ENCODE results near the gene SSBP3. TPM values are rescaled to one million over a fixed set of nuclear protein-coding genes. Genes with fewer than 3 reads are reported as not detected.

The SSBP3 gene
- polyA plus RNA-seq, 4 donors: 117 to 130 (median 126) TPM

DNA sequence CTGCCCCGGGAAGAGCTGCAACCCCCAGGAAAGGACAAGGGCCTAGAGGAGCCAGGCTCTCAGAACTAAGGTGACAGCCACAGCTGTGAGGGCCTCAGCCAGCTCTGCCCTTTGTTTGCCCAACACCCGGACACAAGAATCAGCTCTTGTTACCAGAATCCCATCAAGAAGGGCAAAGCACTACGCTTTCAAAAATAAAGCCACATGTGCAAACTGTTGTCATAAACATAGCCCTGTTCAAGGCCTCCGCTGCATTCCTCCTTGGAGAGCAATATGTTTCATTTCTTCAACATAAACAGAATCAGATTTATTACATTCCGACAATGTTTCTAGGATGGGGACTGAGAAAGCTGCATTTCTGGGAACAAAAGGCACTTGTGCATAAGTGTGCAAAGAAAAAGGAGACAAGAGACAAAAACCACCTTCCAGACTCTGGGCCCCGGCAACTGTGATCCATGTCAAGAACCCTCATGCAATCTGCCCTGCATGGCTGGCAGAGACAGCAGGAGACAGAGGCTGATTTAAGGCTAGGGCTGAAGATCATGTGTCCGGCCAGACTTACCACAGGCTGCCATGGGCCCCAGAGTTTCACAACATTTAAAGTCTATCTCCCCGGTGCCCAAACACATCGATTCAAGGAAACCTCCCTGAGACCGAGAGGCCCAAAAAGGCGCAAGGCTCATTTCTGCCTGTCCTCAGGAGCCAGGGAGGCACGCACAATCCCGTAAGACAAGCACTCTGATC, 71.0 kb downstream of the SSBP3 start:
- no peak for DNase-seq (ENCODE audit: low read depth in 4 of 4, low spot score in 3 of 4)

- DNase-seq (ENCODE audit: low read depth in 4 of 4, low spot score in 3 of 4): no peak
Measured at GRCh38 chr1:54332781-54333585, 73.2 kb downstream of the SSBP3 start.

GRCh38 chr1:54331843-54332463, 74.2 kb downstream of the SSBP3 start:
- DNase-seq (ENCODE audit: low read depth in 4 of 4, low spot score in 3 of 4): no peak

- no peak for DNase-seq (ENCODE audit: low read depth in 4 of 4, low spot score in 3 of 4)
Measured at GRCh38 chr1:54331091-54331772, 75.0 kb downstream of the SSBP3 start.

GRCh38 chr1:54329312-54330003, 76.7 kb downstream of the SSBP3 start:
- no peak for DNase-seq (ENCODE audit: low read depth in 4 of 4, low spot score in 3 of 4)

- DNase-seq (ENCODE audit: low read depth in 4 of 4, low spot score in 3 of 4): no peak
Measured at GRCh38 chr1:54328066-54328636, 78.0 kb downstream of the SSBP3 start.

- no peak for DNase-seq (ENCODE audit: low read depth in 4 of 4, low spot score in 3 of 4)
Measured at GRCh38 chr1:54327386-54328065, 78.7 kb downstream of the SSBP3 start.

GRCh38 chr1:54326543-54327385, 79.4 kb downstream of the SSBP3 start:
- no peak for DNase-seq (ENCODE audit: low read depth in 4 of 4, low spot score in 3 of 4)

DNA sequence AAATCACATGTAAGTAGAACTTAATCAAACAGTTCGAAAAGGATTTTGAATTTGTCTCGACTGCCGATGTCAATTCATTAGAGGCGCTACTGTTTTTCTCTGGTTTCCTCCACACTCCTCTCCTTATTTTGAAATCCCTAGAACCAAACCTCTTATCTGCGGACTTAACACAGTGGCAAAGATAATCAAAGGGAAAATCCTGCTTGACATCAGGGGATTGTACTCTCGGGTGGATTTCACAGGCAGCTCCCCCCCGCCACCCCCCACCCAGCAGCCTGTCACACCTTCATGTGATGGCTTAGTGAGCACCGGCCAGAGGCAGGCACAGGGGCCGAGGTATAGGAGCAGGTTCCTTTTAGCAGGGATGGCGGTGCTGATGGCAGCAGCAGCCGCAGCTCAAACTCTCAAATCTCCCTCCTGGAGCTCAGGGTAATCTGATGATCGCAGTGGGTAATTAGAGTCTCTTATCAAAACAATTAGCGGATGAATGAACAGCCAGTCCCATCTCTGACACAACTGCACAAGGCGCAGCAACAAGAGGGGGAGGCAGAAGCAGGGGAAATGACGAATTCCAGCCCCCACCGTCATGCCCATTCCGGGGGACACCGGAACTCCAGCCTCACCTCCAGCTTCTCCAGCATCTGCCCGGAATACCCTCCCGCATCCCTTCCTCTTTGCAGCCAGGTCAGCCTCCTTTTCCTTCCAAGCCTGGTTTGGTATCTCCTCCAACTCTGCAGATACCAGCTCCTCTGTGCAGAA, 80.3 kb downstream of the SSBP3 start:
- DNase-seq (ENCODE audit: low read depth in 4 of 4, low spot score in 3 of 4): no peak

DNA sequence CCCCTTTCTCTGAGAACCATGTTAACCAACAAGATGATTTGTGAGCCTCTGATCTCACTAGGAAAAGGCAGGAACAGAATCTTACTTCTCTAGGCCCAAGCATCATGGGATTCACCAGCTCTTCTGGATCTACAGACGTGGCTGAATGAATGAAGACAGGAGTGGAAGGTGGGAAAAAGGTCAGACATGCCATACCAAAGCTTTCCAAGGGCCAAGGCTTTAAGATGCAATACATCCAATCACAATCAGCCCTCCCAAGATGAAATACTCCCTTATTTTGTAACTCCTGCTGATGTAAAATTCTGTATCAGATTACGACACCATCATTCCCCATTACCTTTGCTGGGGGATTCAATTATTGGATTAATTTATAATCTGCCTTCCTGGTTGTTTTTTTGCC, 80.9 kb downstream of the SSBP3 start:
- no peak for DNase-seq (ENCODE audit: low read depth in 4 of 4, low spot score in 3 of 4)

GRCh38 chr1:54324251-54325140, 81.7 kb downstream of the SSBP3 start:
- peak in 1 of 4 donors; percentile 62 for DNase-seq (ENCODE audit: low read depth in 4 of 4, low spot score in 3 of 4)

DNA sequence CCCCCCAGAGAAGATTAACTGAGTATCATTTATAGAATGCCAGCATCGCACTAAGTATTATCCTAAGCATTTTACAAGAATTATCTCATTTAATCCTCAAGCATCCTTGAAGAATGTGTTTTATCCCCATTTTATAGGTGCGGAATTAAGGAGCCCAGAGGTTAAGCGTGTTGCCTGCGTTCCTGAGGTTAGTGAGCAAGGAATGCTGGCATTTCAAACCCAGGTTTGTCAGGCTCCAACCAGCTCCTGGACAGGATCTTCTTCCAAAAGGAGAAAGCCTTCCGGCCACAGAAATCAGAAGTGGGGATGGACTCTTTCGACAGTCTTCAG, 82.3 kb downstream of the SSBP3 start:
- DNase-seq (ENCODE audit: low read depth in 4 of 4, low spot score in 3 of 4): no peak

DNA sequence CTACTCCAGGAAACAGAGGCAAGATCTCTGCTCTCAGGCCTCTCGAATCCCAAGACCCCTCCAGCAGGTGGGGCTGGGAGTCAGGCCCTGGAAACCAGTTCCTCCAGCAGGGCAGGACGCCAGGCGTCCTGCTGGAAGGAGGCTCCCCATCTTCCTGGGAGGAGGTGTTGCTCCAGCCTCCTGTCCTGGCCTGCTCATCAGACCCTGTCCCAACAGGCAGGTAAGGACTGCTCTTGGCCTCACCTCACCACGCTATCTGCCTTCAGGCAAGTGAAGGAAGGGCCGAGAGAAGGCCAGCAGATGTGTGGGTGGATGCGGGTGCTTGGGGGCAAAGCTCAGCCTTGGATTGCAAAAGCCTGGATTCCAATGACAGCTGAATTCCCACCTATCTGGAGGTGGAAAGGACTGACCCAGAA, 82.9 kb downstream of the SSBP3 start:
- no peak for DNase-seq (ENCODE audit: low read depth in 4 of 4, low spot score in 3 of 4)

DNA sequence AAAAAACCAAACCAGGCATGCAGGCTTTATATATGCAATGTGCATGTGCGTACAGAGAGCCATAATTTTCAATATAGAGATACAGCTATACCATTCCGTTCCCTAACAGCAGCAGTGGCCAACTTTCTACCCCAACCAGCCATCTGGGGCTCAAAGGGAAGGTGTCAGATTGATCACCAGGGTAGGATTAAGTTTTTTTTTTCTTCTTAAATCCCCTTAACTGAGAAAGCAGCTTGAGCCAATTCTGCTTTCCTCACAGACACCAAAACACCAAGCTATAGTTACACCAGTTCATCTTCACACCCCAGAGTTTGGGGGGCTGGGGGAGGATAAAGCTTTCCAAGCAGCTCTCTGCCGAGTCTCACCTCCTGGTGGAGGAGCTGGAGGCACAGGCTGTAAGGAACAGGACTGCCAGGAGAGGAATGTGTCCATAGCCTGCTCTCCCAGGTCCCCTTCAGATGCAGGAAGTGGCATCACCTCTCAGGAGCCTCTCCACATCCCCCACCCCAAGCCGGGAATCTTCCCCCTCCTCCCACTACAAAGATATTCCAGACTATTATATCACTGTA, 87.9 kb downstream of the SSBP3 start:
- no peak for DNase-seq (ENCODE audit: low read depth in 4 of 4, low spot score in 3 of 4)

- no peak for DNase-seq (ENCODE audit: low read depth in 4 of 4, low spot score in 3 of 4)
Measured at GRCh38 chr1:54317084-54317483, 89.1 kb downstream of the SSBP3 start.

- no peak for DNase-seq (ENCODE audit: low read depth in 4 of 4, low spot score in 3 of 4)
Measured at GRCh38 chr1:54315099-54315498, 91.1 kb downstream of the SSBP3 start.

- DNase-seq (ENCODE audit: low read depth in 4 of 4, low spot score in 3 of 4): no peak
Measured at GRCh38 chr1:54314696-54315095, 91.5 kb downstream of the SSBP3 start.

Data from left renal pelvis (tissue), 4 donors.